OCI-LY7 (cell line): ENCODE results near the gene OTOP1. TPM values are rescaled to one million over a fixed set of nuclear protein-coding genes. Genes with fewer than 3 reads are reported as not detected.

ENCODE experiments used
- BruUV-seq: library from RNA; stranded (reverse); fragments of 400-500 nt; replicated peaks from 2 replicates; lab custom pipeline; 2021; lab: Mats Ljungman, UMichigan
- CTCF ChIA-PET: fragments of 300-600 bp; sonication (Branson Sonifier 250); formaldehyde crosslinking; loops from one replicate; lab custom pipeline; 2022; ENCODE audit warnings: antibody characterized with exemption; ENCODE audit not compliant: unreplicated experiment; lab: Charles Lee
- POLR2A ChIA-PET: fragments of 300-600 bp; sonication (Branson Sonifier 250); formaldehyde crosslinking; loops from one replicate; lab custom pipeline; 2022; ENCODE audit warnings: antibody characterized with exemption; lab: Charles Lee
- DNase-seq: peaks from one replicate; pipeline ENCODE4 v3.0.0-alpha.2; 2015; ENCODE audit warnings: low spot score
- H2AFZ ChIP-seq: fragments of 200-600 bp; sonication (generic), shearing (Covaris generic); 2 replicates; pipeline ENCODE4 v1.6.1; 2014; ENCODE audit warnings: mild to moderate bottlenecking, antibody characterized with exemption, low read length, moderate library complexity
- H3K27ac ChIP-seq: fragments of 200-600 bp; sonication (generic); 2 replicates; pipeline ENCODE4 v1.5.1; 2014; ENCODE audit warnings: mixed run types, low read depth, mild to moderate bottlenecking, moderate library complexity, low read length, inconsistent platforms; ENCODE audit not compliant: poor library complexity, severe bottlenecking
- H3K36me3 ChIP-seq: fragments of 200-600 bp; sonication (generic); 2 replicates; pipeline ENCODE4 v1.6.1; 2014; ENCODE audit warnings: mild to moderate bottlenecking, antibody characterized with exemption, low read length, moderate library complexity, mixed read lengths; ENCODE audit not compliant: insufficient read depth
- H3K4me1 ChIP-seq: fragments of 200-600 bp; sonication (generic); 2 replicates; pipeline ENCODE4 v1.5.1; 2014; ENCODE audit warnings: mild to moderate bottlenecking, low read length; ENCODE audit not compliant: insufficient read depth, poor library complexity, severe bottlenecking
- H3K4me2 ChIP-seq: fragments of 200-600 bp; sonication (generic); 2 replicates; pipeline ENCODE4 v1.6.1; 2014; ENCODE audit warnings: mild to moderate bottlenecking, low read length
- H3K4me3 ChIP-seq: fragments of 200-600 bp; sonication (generic); 2 replicates; pipeline ENCODE4 v1.5.1; 2014; ENCODE audit warnings: mild to moderate bottlenecking, low read depth, low read length; ENCODE audit not compliant: poor library complexity, severe bottlenecking
- H3K79me2 ChIP-seq: fragments of 200-600 bp; sonication (generic); 2 replicates; pipeline ENCODE4 v1.6.1; 2016; ENCODE audit warnings: low read depth, mild to moderate bottlenecking, low read length, moderate library complexity, mixed read lengths; ENCODE audit not compliant: insufficient read depth
- H3K9me2 ChIP-seq: fragments of 200-600 bp; sonication (generic); 2 replicates; pipeline ENCODE4 v1.6.1; 2016; ENCODE audit warnings: mild to moderate bottlenecking, low read length, mixed read lengths; ENCODE audit not compliant: insufficient read depth
- H3K9me3 ChIP-seq: fragments of 200-600 bp; sonication (generic); 2 replicates; pipeline ENCODE4 v1.6.1; 2014; ENCODE audit warnings: mild to moderate bottlenecking, mixed run types, low read length, mixed read lengths
- H4K20me1 ChIP-seq: fragments of 200-600 bp; sonication (generic); 2 replicates; pipeline ENCODE4 v1.6.1; 2014; ENCODE audit warnings: mild to moderate bottlenecking, antibody characterized with exemption, low read length, moderate library complexity, mixed read lengths; ENCODE audit not compliant: insufficient read depth
- CTCF ChIP-seq: fragments of 200-600 bp; sonication (generic); conservative IDR thresholded peaks from 2 replicates; pipeline ENCODE4 v1.5.1; 2014; ENCODE audit warnings: mild to moderate bottlenecking, antibody characterized with exemption, low read length, moderate library complexity, mixed read lengths
- EZH2phosphoT487 ChIP-seq: fragments of 200-600 bp; sonication (generic); IDR thresholded peaks from 2 replicates; pipeline ENCODE4 v1.6.1; 2018; ENCODE audit warnings: low read depth, borderline replicate concordance, mild to moderate bottlenecking, mixed run types, antibody characterized with exemption, low read length, moderate library complexity, mixed read lengths
- intact Hi-C: fragments of 100-400 bp; cut with micrococcal nuclease; formaldehyde crosslinking; loops from one replicate; pipeline ENCODE4 v1.10.0; 2022; ENCODE audit not compliant: unreplicated experiment
- total RNA-seq, 2 experiments: library from RNA; depleted of rRNA in 1 of 2; stranded (reverse); fragments of >200 nt in 1 of 2; shearing (Covaris generic) in 1 of 2; gene quantifications; 2 replicates each; pipeline ENCODE4 v1.2.3, GENCODE V29; 2014 to 2022

OTOP1 gene
- total RNA-seq, 2 experiments from 2014 or later = not detected

GRCh38 chr4:4206204-4206603 lies 20.5 kb downstream of the OTOP1 start:
- intact Hi-C loops = no loop called here
- Histone ChIP-seq H3K36me3 (no peaks in the 10 kb centered on the region), H3K4me3 (no peak overlapping the region), H4K20me1 (no peaks in the 10 kb centered on the region), H3K79me2 (no peaks in the 10 kb centered on the region), H3K27ac (no peak overlapping the region), H3K9me3 (0 out of 2 replicates have a peak, but pooled peaks cover 5% of the 10 kb centered on the region), H3K9me2 (no peaks in the 10 kb centered on the region), H2AFZ (no peak overlapping the region), H3K4me2 (no peak overlapping the region), H3K4me1 (no peaks in the 10 kb centered on the region)
- TF ChIP-seq EZH2phosphoT487 (no peak), CTCF (no peak)
- ChIA-PET CTCF (no interaction called here), POLR2A (interaction anchor here (0.6 kb wide), 1 partner anchor 324 kb away, joined by 4 read pairs; no protein-coding TSS in a partner anchor)
- no peak for DNase-seq
- BruUV-seq = no TSS peak

GRCh38 chr4:4204401-4204745 lies 22.4 kb downstream of the OTOP1 start:
- BruUV-seq = no TSS peak
- no peaks in the 10 kb centered on the region for H3K4me1 ChIP-seq
- intact Hi-C loops = no loop called here
- no peak for DNase-seq
- H3K9me2 ChIP-seq = no peaks in the 10 kb centered on the region
- H3K4me3 ChIP-seq = no peak overlapping the region
- no peak overlapping the region for H2AFZ ChIP-seq
- no peaks in the 10 kb centered on the region for H3K79me2 ChIP-seq
- TF ChIP-seq CTCF = no peak
- no peak for TF ChIP-seq EZH2phosphoT487
- H3K9me3 ChIP-seq = 0 out of 2 replicates have a peak, but pooled peaks cover 5% of the 10 kb centered on the region
- H3K4me2 ChIP-seq = no peak overlapping the region
- no peaks in the 10 kb centered on the region for H3K36me3 ChIP-seq
- H4K20me1 ChIP-seq = no peaks in the 10 kb centered on the region
- no peak overlapping the region for H3K27ac ChIP-seq
- ChIA-PET POLR2A (no interaction called here), CTCF (no interaction called here)

DNA sequence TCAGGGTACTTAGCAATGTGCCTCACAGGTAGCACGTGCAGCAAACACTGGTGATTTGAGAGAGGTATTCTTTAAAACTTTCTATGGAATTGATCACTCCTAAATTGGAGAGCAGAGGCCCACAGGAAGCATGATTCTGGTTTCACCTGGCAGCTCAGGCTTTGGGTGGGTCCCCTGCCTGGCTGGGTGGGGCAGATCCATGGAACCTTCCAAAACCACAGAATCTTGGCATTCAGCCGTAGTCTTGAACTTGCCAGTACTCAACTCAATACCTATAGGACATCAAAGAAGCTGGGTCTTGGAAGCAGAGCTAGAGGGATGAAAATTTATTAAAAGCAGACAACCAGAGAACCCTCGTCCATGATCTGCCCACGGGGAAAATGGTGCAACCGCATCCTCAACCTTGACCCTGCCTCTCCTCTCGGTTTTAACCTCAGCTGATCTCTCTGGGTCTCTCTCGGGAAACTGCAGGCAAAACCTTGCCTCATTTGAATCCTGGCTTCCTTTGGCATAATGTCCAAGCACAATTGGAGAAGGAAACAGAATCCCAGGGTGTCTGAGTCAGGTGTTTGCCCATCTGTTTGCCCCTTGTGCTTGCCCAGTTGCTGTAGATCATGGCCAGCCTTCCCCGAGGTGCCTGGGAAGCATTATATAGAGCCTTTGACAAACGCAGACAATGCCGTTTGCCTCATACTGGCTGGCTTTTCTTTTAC lies 22.9 kb downstream of the OTOP1 start:
- Histone ChIP-seq H2AFZ (no peak overlapping the region), H3K27ac (no peak overlapping the region), H3K79me2 (no peaks in the 10 kb centered on the region), H3K4me1 (no peaks in the 10 kb centered on the region), H3K9me3 (0 out of 2 replicates have a peak, but pooled peaks cover 5% of the 10 kb centered on the region), H3K36me3 (no peaks in the 10 kb centered on the region), H4K20me1 (no peaks in the 10 kb centered on the region), H3K4me3 (no peak overlapping the region), H3K9me2 (no peaks in the 10 kb centered on the region), H3K4me2 (no peak overlapping the region)
- BruUV-seq = no TSS peak
- intact Hi-C loops = no loop called here
- ChIA-PET CTCF (no interaction called here), POLR2A (no interaction called here)
- TF ChIP-seq CTCF = no peak
- TF ChIP-seq EZH2phosphoT487 = no peak
- DNase-seq = no peak
